GM12865 (cell line): ENCODE results near the gene SLC19A3.
A peak's percentile ranks its signal among the peaks of the same experiment; 100 is the strongest.
"Not testable (repeated sequence)": the region's sequence is repeated elsewhere in the genome, so short reads cannot be mapped to it uniquely, and the experiment has no call there.

Source experiments
- DNase-seq: peaks from one replicate; pipeline ENCODE4 v3.0.0; 2010; ENCODE audit warnings: low read depth
- H3K4me3 ChIP-seq: 2 replicates; pipeline ENCODE4 v1.5.1; 2011; ENCODE audit warnings: mild to moderate bottlenecking, low read depth, low read length, control low read depth
- CTCF ChIP-seq: IDR thresholded peaks from 2 replicates; pipeline ENCODE4 v1.5.1; 2011; ENCODE audit warnings: low read length, control low read depth, low read depth, inconsistent platforms; ENCODE audit not compliant: insufficient read depth; ENCODE audit errors: missing control alignments

The SLC19A3 gene

GRCh38 chr2:227748079-227748478 is 30.3 kb upstream of the SLC19A3 start:
- peak; percentile 45 for TF ChIP-seq CTCF
- no peak overlapping the region for H3K4me3 ChIP-seq
- DNase-seq: peak; percentile 28

GRCh38 chr2:227745594-227745993 is 27.8 kb upstream of the SLC19A3 start, which contains the start of gene SCYGR8:
Gene SCYGR8, plus strand, starts transcription at chr2:227745894. Its CDS starts 0 bp downstream, at chr2:227745894.
- no peak for TF ChIP-seq CTCF
- no peak within 1 kb of the TSS for H3K4me3 ChIP-seq
- DNase-seq: no peak

- DNase-seq: peak; percentile 16
- H3K4me3 ChIP-seq: not testable (repeated sequence)
- peak; percentile 3 for TF ChIP-seq CTCF
Measured at GRCh38 chr2:227740705-227741104, 22.9 kb upstream of the SLC19A3 start.

GRCh38 chr2:227739351-227739750 is 21.5 kb upstream of the SLC19A3 start:
- DNase-seq: no peak
- no peak overlapping the region for H3K4me3 ChIP-seq
- no peak for TF ChIP-seq CTCF

- no peak within 1 kb of the TSS for H3K4me3 ChIP-seq
- no peak for TF ChIP-seq CTCF
- no peak for DNase-seq
Measured at GRCh38 chr2:227728035-227728434, 10.2 kb upstream of the SLC19A3 start, which contains the start of gene SCYGR7. Gene SCYGR7, plus strand, starts transcription at chr2:227728335. Its CDS starts 0 bp downstream, at chr2:227728335.

GRCh38 chr2:227724394-227725039 is 6.7 kb upstream of the SLC19A3 start, which contains the start of gene SCYGR6:
Gene SCYGR6, minus strand, starts transcription at chr2:227724757. Its CDS starts 0 bp downstream, at chr2:227724757.
- H3K4me3 ChIP-seq: no peak within 1 kb of the TSS
- no peak for DNase-seq
- no peak for TF ChIP-seq CTCF

GRCh38 chr2:227722821-227723220 is 5.0 kb upstream of the SLC19A3 start:
- not testable (repeated sequence) for H3K4me3 ChIP-seq, DNase-seq
